Mucosa of stomach (tissue), 1 donor: ENCODE results near the gene PKMYT1.

Experiments used
- H3K27me3 ChIP-seq: one replicate; pipeline ENCODE4 v1.7.0; 2013; ENCODE audit warnings: mild to moderate bottlenecking, low read length; ENCODE audit not compliant: control insufficient read depth, insufficient read depth
- H3K36me3 ChIP-seq: one replicate; pipeline ENCODE4 v1.7.0; 2013; ENCODE audit warnings: low read length; ENCODE audit not compliant: control insufficient read depth, insufficient read depth
- H3K4me1 ChIP-seq: one replicate; pipeline ENCODE4 v1.7.0; 2013; ENCODE audit warnings: mild to moderate bottlenecking, low read length; ENCODE audit not compliant: control insufficient read depth, insufficient read depth
- H3K4me3 ChIP-seq: one replicate; pipeline ENCODE4 v1.7.0; 2013; ENCODE audit warnings: low read length
- H3K9ac ChIP-seq: one replicate; pipeline ENCODE4 v1.7.0; 2013; ENCODE audit warnings: mild to moderate bottlenecking, low read length, moderate library complexity
- H3K9me3 ChIP-seq: one replicate; pipeline ENCODE4 v1.7.0; 2013; ENCODE audit warnings: mild to moderate bottlenecking, low read length, moderate library complexity; ENCODE audit not compliant: control insufficient read depth
- donor health status: Pancreatic carcinoma.

The PKMYT1 gene

GRCh38 chr16:3013998-3014690, 33.9 kb upstream of the PKMYT1 start:
- H3K4me3 ChIP-seq = no peak overlapping the region
- H3K9ac ChIP-seq = no peak overlapping the region
- peaks cover 38% of the 10 kb centered on the region for H3K27me3 ChIP-seq
- H3K36me3 ChIP-seq = no peaks in the 10 kb centered on the region
- peaks cover 20% of the 10 kb centered on the region for H3K4me1 ChIP-seq
- no peaks in the 10 kb centered on the region for H3K9me3 ChIP-seq

- no peaks in the 10 kb centered on the region for H3K36me3 ChIP-seq
- H3K9ac ChIP-seq = no peak overlapping the region
- H3K4me1 ChIP-seq = peaks cover 26% of the 10 kb centered on the region
- H3K27me3 ChIP-seq = peaks cover 39% of the 10 kb centered on the region
- no peaks in the 10 kb centered on the region for H3K9me3 ChIP-seq
- no peak overlapping the region for H3K4me3 ChIP-seq
These were observed 33.3 kb upstream of the PKMYT1 start for GRCh38 chr16:3013491-3013951.

- H3K9ac ChIP-seq = no peak within 1 kb of the TSS
- H3K4me1 ChIP-seq = peaks cover 32% of the 10 kb centered on the region
- no peaks in the 10 kb centered on the region for H3K36me3 ChIP-seq
- H3K9me3 ChIP-seq = no peaks in the 10 kb centered on the region
- no peak within 1 kb of the TSS for H3K4me3 ChIP-seq
- H3K27me3 ChIP-seq = peaks cover 45% of the 10 kb centered on the region
These were observed 32.7 kb upstream of the PKMYT1 start, which contains the start of gene CLDN9 for GRCh38 chr16:3012828-3013420. TSS of gene CLDN9 (plus strand) at chr16:3012923. CDS start at chr16:3013363, 440 bp downstream.

- Histone ChIP-seq H3K4me1 (peaks cover 39% of the 10 kb centered on the region), H3K4me3 (no peak overlapping the region), H3K27me3 (peaks cover 40% of the 10 kb centered on the region), H3K36me3 (no peaks in the 10 kb centered on the region), H3K9ac (no peak overlapping the region), H3K9me3 (no peaks in the 10 kb centered on the region)
These were observed 32.0 kb upstream of the PKMYT1 start for GRCh38 chr16:3012246-3012645.

GRCh38 chr16:3010510-3010909, 30.3 kb upstream of the PKMYT1 start:
- H3K36me3 ChIP-seq = no peaks in the 10 kb centered on the region
- peaks cover 55% of the 10 kb centered on the region for H3K4me1 ChIP-seq
- H3K27me3 ChIP-seq = peaks cover 37% of the 10 kb centered on the region

GRCh38 chr16:3009568-3010390, 29.5 kb upstream of the PKMYT1 start:
- Histone ChIP-seq H3K4me1 (peaks cover 58% of the 10 kb centered on the region), H3K9me3 (no peaks in the 10 kb centered on the region), H3K27me3 (peaks cover 37% of the 10 kb centered on the region), H3K36me3 (no peaks in the 10 kb centered on the region), H3K4me3 (no peak overlapping the region), H3K9ac (no peak overlapping the region)

More at GRCh38 chr16:3010510-3010909, 30.3 kb upstream of the PKMYT1 start:
- Histone ChIP-seq H3K9me3 (no peaks in the 10 kb centered on the region), H3K4me3 (no peak overlapping the region), H3K9ac (no peak overlapping the region)

- peaks cover 32% of the 10 kb centered on the region for H3K27me3 ChIP-seq
- H3K4me1 ChIP-seq = peaks cover 59% of the 10 kb centered on the region
- no peak overlapping the region for H3K4me3 ChIP-seq
- no peaks in the 10 kb centered on the region for H3K9me3 ChIP-seq
- H3K9ac ChIP-seq = peak overlapping the region; percentile 1
- H3K36me3 ChIP-seq = no peaks in the 10 kb centered on the region
These were observed 28.4 kb upstream of the PKMYT1 start for GRCh38 chr16:3008690-3009037.

- Histone ChIP-seq H3K4me3 (no peak overlapping the region), H3K9ac (peak overlapping the region; percentile 1), H3K27me3 (peaks cover 26% of the 10 kb centered on the region)
These were observed 27.9 kb upstream of the PKMYT1 start for GRCh38 chr16:3007957-3008689.

GRCh38 chr16:3007059-3007956, 27.1 kb upstream of the PKMYT1 start:
- no peaks in the 10 kb centered on the region for H3K36me3 ChIP-seq
- no peak overlapping the region for H3K4me3 ChIP-seq
- no peaks in the 10 kb centered on the region for H3K9me3 ChIP-seq
- peaks cover 48% of the 10 kb centered on the region for H3K4me1 ChIP-seq
- H3K9ac ChIP-seq = no peak overlapping the region
- peaks cover 18% of the 10 kb centered on the region for H3K27me3 ChIP-seq

More at GRCh38 chr16:3007957-3008689, 27.9 kb upstream of the PKMYT1 start:
- Histone ChIP-seq H3K9me3 (no peaks in the 10 kb centered on the region), H3K4me1 (peaks cover 57% of the 10 kb centered on the region), H3K36me3 (no peaks in the 10 kb centered on the region)

GRCh38 chr16:3004781-3005284, 24.6 kb upstream of the PKMYT1 start:
- no peaks in the 10 kb centered on the region for H3K9me3 ChIP-seq
- H3K27me3 ChIP-seq = peaks cover 8% of the 10 kb centered on the region
- H3K36me3 ChIP-seq = no peaks in the 10 kb centered on the region
- peaks cover 44% of the 10 kb centered on the region for H3K4me1 ChIP-seq
- peak overlapping the region; percentile 65 for H3K9ac ChIP-seq
- H3K4me3 ChIP-seq = no peak overlapping the region

- H3K36me3 ChIP-seq = no peaks in the 10 kb centered on the region
- peaks cover 8% of the 10 kb centered on the region for H3K27me3 ChIP-seq
- peaks cover 39% of the 10 kb centered on the region for H3K4me1 ChIP-seq
- no peak overlapping the region for H3K9ac ChIP-seq
- H3K9me3 ChIP-seq = no peaks in the 10 kb centered on the region
- H3K4me3 ChIP-seq = no peak overlapping the region
These were observed 24.1 kb upstream of the PKMYT1 start for GRCh38 chr16:3004319-3004718.
